HG02884 (cell line): Measurements from ENCODE around the gene TGM6.

Experiments
- ATAC-seq: cut with Tn5 transposase; IDR thresholded peaks from one replicate; pipeline ENCODE4 v1.9.1; 2021; ENCODE audit warnings: mild to moderate bottlenecking, moderate library complexity; ENCODE audit not compliant: unreplicated experiment

TGM6 gene

DNA sequence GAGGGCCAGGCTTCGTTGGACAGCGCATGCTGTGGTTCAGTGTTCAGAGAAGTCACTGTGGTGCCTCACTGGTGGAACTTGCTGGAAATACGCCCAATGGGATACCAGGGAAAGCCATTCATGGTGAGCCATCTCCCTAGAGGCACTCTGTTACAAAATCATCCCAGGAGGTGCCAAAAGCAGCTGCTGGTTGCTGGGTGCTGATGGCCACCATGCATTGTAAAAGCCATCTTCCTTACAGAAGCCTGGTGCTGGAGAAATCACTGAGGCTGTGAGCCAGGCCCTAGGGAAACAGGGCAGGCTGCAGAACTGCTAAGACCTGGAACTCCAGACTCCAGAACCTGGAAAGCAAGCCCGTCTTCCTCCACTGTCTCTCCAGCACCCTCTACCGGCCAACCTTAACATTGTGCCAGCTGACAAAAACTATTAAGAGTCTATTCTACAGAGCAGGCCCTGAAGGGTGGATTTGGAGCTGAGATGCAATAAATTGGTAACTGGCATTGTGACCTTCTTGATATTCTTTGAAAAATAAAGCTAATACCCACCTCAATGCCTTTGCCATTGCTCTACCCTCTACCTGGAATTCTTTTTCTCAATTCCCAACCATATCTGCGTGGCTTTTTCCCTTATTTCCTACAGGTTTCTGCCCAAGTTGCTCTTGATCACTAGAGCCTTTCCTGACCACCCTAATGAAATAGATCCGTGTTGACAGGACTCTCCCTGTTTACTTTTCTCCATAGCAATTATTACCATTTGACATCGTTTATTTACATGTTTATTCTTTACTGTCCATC is 71.4 kb downstream of the TGM6 start:
- no peak for ATAC-seq

DNA sequence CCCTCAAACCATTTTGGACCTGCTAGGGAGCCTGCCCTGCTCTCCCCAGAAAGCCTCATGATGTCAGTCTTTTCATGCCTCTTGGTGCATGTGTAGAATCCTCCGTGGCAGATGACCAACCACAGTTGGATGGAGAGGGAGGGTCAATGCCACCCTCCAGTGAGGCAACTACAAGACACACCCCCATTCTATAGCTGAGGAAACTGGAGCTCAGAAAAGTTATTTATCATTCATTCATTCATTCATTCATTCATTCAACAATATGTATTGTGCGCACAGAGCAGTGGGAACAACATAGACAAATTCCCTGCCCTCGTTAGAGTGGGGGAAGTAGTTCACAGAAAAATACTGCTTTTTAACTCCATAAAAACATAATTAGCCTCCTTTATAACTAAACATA is 73.1 kb downstream of the TGM6 start:
- no peak for ATAC-seq

DNA sequence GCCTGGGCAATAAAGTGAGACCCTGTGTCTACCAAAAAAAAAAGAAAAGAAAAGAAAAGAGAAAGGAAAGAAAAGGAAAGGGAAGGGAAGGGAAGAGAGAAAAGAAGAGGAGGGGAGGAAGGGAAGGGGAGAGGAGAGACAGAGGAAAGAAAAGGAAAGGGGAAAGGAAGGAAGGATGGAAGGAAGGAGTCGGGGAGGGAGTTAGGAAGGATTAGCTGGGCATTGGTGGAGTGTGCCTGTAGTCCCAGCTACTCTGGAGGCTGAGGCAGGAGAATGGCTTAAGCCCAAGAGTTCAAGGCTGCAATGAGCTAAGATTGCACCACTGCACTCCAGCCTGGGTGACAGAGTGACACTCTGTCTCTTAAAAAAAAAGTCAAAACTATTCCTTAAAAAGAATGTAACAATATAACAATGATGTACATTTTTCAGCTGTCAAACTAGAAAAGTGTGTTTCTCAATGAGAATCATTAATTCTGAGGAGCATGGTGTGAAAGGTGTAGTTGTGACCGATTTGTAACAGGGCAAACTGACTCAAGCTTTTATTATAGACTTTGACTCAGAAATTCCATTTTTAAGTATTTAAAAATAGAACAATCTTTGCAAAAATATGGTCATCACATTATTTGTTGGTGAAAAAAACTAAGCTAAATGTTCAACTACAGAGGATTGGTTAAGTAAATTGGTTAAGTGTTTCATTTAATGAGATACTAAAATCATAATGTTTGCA is 75.2 kb downstream of the TGM6 start:
- no peak for ATAC-seq

DNA sequence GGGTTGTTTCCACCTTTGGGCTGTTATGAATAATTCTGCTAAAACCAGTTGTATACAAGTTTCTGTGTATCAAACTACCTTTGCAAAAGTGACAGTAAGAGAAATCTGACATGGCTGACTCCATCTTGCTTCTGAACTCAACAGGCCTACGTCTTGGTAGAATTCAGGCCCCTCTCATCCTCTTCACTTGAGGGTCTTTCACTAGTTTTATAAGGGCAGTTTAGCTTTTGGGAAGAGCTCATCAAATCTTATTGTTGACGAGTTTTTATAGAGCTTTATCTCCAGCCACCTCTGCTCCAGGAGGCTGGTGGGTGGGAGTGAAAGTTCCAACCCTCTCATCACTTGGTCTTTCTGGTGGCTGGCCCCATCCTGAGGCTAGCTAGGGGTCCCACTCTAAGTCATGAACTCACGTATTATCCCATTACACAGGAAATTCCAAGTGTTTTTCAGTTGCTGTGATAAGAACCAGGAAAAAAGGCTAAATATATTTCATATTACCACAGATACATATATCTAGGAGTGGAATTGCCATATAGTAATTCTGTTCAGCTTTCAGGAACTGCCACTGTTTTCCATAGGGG is 78.3 kb downstream of the TGM6 start:
- ATAC-seq, result no peak

DNA sequence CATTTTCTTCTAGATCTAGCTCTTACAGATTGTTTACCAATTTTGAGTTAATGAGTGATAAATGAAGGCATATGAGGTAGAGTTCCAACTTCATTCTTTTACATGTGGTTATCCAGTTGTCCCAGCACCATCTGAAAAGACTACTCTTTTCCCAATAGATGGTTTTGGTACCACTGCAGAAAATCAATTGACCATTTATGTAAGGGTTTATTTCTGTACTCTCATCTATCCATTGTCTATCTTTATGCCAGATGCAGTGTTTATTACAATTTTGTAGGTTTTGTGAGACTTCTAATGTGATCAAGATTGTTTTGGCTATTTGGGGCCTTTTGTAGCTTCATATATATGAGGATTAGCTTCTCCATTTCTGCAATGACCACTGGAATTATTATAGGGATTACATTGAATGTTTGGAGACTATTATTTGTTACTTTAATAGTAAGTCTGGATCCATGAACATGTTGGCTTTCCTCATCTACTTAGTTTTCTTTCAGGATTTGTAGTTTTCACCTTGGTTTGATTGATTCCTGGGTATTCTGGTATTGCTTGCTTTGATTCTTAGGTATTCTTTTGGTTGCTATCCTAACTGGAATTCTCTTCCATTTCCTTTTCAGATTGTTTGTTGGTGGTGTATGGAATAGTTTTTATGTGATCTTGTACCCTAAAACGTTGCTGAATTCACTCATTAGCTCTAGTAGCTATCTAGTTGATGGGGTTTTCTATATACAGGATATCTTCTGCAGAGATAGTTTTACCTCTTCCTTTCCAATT is 79.5 kb downstream of the TGM6 start:
- ATAC-seq, result no peak

DNA sequence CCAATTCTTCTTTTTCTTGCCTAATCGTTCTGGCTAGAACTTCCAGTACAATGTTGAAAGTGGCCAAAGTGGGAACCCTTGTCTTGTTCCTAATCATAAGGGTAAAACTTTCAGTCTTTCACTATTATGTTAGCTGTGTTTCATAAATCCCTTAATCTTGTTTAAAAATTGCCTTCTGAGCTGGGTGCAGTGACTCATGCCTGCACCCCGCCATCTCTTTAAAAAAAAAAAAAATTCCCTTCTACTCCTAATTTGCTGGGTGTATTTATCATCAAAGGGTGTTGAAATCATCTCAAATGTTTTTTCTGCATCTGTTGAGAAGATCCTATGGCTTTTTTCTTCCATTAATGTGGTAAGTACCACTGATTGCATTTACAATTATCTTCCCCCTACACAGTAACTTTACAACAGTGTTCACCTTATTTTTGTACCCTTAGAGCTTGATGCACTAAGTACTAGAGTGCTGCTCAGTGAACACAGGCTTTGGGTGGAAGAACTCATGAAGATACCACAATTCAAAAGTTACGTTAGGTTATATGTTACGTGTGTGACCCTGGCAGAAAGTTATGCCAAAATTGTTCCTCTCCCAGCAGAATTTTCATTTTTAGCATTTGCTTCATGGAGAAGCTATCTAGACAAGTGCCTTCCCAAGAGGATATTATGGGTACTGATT is 80.2 kb downstream of the TGM6 start:
- ATAC-seq, result no peak

DNA sequence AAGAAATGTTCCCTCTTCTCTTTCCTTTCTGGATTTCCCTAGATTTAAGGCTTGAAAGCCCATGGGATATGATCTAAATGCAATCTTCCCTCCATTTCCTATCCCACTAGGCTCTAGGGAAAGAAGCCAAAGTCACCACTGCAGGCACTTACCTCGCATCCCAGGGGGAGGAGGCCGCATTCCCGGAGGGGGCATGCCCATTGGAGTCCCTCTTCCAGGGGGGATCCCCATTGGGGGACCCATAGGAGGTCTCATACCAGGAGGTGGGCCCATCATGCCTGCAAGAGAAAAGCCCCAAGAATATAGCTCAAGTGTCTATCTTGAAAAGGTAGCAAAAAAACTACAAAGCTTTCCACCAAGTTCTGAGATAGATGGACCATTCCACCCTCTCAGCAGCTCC is 81.8 kb downstream of the TGM6 start:
- no peak for ATAC-seq

DNA sequence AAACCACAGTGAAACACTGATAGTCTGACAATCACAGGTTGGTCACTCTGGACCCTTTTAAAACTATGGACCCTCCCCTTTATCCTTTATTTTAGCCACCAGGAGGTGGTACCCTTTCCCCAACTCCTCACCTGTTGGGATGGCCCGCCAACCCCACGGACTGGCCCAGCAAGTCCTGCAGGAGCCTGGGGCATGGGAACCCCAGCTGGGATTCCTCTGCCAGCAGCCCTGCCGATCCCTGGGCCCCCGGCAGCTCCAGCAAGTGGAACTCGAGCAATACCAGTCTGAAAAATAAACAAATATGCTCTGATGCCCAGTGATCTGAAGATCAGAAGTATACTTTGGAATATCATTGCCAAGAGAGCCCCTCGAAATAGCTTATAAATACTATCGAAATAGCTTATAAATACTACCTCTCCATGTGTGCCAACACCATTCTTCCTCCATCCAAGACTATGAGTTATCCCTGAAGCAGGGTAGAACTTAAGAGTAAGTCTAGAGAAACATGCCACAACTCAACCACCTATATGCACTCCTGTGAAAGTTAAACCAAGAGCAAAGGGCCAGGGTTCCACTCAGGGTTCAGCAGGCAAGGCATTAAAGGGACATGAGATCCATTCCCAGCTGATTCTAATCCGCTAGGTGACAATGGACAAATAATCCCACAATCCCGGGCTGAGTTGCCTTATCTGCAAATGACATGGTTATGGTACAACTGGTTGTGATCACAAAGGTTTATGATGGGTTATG is 83.1 kb downstream of the TGM6 start:
- ATAC-seq, result no peak

DNA sequence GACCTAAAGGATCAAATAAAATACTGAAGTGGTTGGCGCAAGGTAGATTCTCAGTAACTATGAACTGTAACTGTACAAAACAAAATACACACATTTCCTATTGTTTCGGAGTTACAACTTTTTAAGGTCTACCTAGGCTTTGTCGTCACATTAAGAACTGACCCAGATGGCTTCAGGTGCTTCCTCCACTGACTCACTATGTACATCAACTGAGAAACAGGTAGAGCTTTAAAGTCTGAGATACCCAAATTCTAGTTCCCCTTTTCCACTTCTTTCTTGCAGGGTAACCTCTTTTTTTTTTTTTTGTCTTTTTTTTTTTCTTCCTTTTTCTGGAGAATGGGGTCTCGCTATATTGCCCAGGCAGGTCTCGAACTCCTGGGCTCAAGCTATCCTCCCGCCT is 84.4 kb downstream of the TGM6 start:
- no peak for ATAC-seq

DNA sequence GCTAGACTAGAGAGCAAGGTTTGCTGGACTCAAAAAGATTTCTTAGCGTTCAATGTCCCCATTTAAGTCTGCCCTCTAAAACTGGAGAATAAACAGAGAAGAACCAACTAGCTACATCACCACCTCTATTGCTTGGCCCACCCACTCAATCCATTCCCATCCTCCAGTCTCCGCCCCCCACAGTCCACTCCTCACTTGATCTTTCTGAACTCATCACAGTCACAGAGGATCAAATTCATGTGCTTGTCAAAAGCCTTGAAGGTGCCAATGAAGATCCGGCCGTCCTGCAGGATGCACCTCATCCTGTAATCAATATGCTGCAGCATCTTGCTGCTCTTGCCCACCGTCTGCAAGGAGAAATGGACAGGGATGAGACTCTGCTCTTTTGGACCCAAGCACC is 86.7 kb downstream of the TGM6 start:
- no peak for ATAC-seq

DNA sequence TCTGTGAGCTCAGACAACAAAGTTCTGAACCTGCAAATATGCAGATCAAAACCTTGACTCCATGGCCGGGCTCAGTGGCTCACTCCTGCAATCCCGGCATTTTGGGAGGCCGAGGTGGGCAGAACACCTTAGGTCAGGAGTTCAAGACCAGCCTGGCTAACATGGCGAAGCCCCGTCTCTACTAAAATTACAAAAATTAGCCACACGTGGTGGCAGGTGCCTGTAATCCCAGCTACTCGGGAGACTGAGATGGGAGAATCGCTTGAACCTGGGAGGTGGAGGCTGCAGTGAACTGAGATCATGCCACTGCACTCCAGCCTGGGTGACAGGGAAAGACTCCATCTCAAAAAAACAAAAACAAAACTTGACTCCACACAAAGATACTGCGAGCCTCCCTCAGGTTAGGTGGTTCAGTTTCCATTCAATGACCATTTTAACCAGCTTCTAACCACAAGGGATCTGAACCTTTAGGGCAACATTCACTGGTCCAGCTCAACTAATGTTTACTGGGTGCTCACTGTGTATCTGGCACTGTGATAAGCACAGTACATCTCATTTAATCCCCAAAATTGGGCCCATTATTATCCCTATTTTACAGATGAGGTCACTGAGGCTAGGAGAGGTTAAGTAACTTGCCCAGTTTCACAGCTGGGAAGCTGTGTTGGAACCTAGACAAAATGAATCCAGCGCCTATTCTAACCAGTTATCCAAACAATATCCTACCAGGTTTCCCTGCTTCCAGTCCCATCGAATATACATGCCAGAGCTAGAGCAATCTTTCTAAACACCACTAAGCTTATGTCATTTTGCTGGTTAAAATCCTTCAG is 88.1 kb downstream of the TGM6 start:
- ATAC-seq, result no peak

DNA sequence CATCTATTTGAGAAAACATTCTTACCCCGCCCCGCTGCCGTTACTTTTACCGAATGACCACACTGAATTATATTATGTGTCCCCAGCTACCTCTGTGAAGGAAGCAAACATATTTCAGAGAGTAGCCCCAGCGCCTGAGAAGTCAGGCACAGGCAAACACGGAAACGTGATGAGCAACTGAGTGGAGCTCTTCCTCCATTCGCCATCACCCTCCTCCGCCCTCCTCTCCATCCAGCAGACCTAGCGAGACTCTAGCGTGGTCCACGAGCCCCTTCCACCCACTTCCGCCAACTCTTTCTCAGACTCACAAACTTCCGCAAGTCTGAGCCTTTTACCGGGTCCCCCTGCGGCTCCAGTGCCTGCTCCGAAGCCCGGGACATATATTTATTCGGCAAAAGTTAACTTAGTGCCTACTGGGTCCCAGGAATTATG is 89.3 kb downstream of the TGM6 start:
- ATAC-seq, result peak; percentile 19

DNA sequence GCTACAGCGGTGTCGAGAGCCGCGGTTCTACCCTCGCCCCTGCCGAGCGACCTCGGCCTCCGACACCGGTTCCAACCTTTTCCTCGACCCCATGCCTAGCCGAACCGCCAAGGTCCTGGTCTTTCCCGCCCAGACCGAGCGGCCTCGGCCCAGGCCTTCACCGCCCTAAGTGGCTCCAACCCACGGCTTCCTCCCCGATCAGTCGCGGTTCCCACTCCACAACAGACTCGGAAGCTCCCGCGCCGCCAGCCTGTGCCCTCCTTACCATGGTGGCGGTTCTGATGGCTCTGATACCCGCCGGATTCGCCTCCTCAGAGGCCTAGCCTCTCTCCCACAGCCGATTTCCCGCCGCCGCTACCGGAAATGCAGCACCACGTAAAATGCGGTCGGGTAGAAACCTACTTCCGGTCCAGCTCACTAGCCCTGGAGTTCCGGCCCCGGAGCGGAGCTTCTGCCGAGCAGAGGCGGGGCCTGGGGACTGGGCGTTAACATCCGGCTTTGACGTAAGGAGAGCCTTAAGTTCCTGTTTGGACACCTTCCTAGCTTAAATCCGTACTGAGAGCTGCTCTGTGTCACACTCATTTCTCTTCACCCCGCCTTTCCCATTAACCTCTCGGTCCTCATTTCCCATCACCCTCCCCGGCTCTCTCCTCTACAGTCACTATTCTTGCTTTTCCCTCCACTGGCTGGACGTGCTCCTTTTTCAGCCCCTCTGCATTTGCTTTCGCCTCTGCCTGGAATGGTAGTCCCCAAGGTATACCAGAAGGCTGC is 89.9 kb downstream of the TGM6 start, which contains the start of gene SNRPB:
SNRPB (minus strand) TSS at position 367 of the 771 bp plus-strand sequence; CDS start at position 268, 99 bp downstream.
- ATAC-seq, result peak; percentile 95

DNA sequence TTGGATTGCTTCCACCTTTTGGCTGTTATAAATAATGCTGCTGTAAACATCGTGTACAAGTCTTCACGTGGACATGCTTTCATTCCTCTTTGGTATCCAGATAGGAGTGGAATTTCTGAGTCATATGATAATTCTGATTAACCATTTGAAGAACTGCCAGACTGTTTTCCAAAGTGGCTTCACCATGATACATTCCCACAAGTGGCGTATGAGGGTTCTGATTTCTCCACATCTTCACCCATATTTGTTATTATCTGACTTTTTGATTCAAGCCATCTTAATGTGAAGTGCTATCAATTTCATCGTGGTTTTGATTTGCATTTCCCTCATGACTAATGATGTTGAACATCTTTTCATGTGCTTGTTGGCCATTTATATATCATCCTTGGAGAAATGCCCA is 92.8 kb downstream of the TGM6 start:
- ATAC-seq, result no peak

DNA sequence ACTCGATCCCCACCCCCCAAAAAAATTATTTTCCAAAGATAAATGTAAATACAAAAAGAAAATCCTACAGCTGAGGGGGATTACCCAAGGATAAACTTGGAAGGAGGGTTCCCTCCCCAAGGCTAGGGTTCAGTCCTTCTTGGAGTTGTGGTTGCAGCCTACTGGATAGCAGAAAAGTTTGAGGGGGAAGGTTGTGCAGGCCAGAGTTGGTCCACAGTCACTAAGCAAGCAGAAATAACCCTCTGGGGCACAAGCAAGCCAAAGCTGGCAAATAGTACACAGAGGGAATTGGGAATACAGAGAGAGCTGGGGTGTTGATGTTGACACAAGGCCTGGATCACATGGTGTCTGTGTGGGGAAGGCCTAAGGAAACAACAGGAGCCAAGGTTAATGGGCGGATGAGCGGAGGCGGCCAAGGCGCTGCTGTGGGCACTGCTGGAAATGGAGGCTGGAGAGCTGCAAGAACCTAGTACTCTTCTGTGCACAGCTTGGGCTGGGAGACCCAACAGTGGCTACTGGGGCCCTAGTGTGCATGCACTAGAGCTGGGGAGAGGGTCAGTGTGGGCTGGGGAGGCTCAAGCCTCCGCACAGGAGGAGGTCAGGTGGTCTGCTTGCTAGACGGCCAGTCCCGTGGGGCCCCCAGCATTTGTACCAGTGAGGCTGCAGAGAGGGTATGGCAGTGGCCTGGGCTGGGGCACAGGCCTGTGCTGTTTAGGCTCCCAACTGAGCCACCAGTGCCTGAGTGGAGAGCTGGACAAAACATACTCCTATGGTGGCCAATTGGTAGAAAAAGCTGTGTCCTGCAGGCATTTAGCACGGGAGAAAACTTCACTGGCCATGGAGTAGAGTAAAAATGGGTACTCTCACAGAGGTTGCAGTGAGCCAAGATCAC is 95.4 kb downstream of the TGM6 start:
- no peak for ATAC-seq

DNA sequence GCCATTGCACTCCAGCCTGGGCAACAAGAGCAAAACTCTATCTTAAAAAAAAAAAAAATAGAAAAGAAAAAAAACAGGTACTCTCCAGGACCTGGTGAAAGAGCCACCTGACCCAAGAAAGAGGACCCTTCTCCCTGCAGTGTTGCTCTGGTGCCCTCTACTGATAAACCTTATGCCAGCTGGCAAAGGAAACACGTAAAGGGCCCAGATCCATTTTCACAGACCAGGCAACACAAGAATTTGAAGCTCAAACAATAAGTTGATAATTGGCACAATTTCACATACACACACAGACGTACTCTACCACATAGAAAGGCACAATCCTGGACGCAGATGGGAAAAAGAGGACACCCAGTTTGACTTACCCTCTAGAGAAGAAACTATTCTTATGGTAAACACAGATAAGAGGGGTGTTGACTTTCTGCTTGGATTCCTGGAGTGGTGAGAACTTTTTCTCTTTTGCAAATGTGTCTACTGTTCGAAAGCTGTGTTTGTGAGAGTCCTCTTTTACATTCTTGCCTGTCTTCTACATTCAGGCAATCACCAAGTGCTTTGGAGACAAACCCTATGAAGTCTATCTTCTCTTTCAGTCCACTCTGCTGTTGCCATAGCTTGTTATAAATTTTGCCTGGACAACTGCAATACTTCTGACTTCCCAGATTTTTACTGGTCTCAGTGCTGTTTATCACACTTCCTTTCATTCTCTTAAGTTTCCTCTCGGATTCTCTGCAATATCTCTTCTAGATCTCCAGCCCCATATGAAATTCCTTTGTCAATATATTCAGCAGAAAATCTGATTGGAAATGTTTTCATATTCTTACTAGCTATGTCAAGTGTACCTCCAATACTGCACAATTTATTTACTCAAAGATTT is 96.3 kb downstream of the TGM6 start:
- ATAC-seq, result no peak
